K562 (cell line): ENCODE results near the gene LRP4. TPM values are rescaled to one million over a fixed set of nuclear protein-coding genes. Genes with fewer than 3 reads are reported as not detected.

Source experiments
- ATAC-seq: fragments of 200-7000 bp; cut with Tn5 transposase; 3 replicates; pipeline ENCODE4 v1.9.1; 2020; ENCODE audit warnings: moderate library complexity
- BruUV-seq: library from RNA; stranded (reverse); fragments of 400-500 nt; replicated peaks from 2 replicates; lab custom pipeline; 2021; lab: Mats Ljungman, UMichigan
- CTCF ChIA-PET: fragments of 300-600 bp; formaldehyde crosslinking; extraction: SDS; loops from one replicate; lab custom pipeline; 2021; ENCODE audit warnings: low intra/inter-chr PET ratio; lab: Yijun Ruan, JAX
- POLR2A ChIA-PET: fragments of 300-600, 350-650 bp; sonication (Branson Sonifier 250); formaldehyde crosslinking; extraction: SDS; loops from one replicate; lab custom pipeline; 2021; ENCODE audit warnings: antibody characterized with exemption, inconsistent platforms; lab: Yijun Ruan, JAX
- DNase-seq, 4 experiments: peaks; one replicate each; pipeline versions ENCODE4 v3.0.0 to v3.0.0-alpha.2; 2011 to 2018; ENCODE audit warnings: low spot score in 3 of 4, mixed read lengths in 3 of 4; ENCODE audit errors: extremely low read depth in 1 of 4
- FAIRE-seq: peaks from 2 replicates; lab custom pipeline; 2011; peaks lifted over from hg19 to GRCh38; lab: Jason Lieb, UNC
- H2AFZ ChIP-seq: 2 replicates; pipeline ENCODE4 v1.6.0; 2011; ENCODE audit warnings: low read depth, low read length, control low read depth, inconsistent platforms
- H3K27ac ChIP-seq: fragments of 200-600 bp; 3 replicates; pipeline ENCODE4 v1.8.0; 2011; ENCODE audit warnings: low read depth, mild to moderate bottlenecking, control low read depth, inconsistent platforms, low read length, moderate library complexity, mixed read lengths; ENCODE audit errors: extremely low read depth
- H3K27me3 ChIP-seq, 2 experiments: fragments of 300-600 bp in 1 of 2; 2 replicates in 1 of 2; 3 replicates in 1 of 2; pipeline versions ENCODE4 v1.6.0 to v1.8.0; 2011; ENCODE audit warnings: inconsistent platforms in 2 of 2, low read length in 2 of 2, mild to moderate bottlenecking in 1 of 2, mixed read lengths in 1 of 2, moderate library complexity in 1 of 2; ENCODE audit not compliant: control insufficient read depth in 2 of 2, insufficient read depth in 2 of 2
- H3K36me3 ChIP-seq: fragments of 300-600 bp; 3 replicates; pipeline ENCODE4 v1.8.0; 2011; ENCODE audit warnings: mild to moderate bottlenecking, low read length, inconsistent platforms; ENCODE audit not compliant: control insufficient read depth, insufficient read depth
- H3K4me1 ChIP-seq, 2 experiments: fragments of 200-600 bp in 1 of 2; replicated peaks in 1 of 2; 2 replicates in 1 of 2; 3 replicates in 1 of 2; pipeline versions ENCODE4 v1.5.1 to v1.8.0; 2011; ENCODE audit warnings: inconsistent platforms in 2 of 2, low read length in 2 of 2, mild to moderate bottlenecking in 1 of 2, mixed read lengths in 1 of 2, moderate library complexity in 1 of 2; ENCODE audit not compliant: control insufficient read depth in 2 of 2, insufficient read depth in 2 of 2
- H3K4me2 ChIP-seq: 2 replicates; pipeline ENCODE4 v1.6.1; 2011; ENCODE audit warnings: low read length, control low read depth, inconsistent platforms, mixed read lengths; ENCODE audit not compliant: insufficient read depth
- H3K4me3 ChIP-seq: fragments of 200-600 bp; sonication (generic), shearing (Covaris generic); 2 replicates; pipeline ENCODE4 v1.5.1; 2016; ENCODE audit warnings: control low read depth, inconsistent platforms
- H3K79me2 ChIP-seq: fragments of 200-600 bp; 3 replicates; pipeline ENCODE4 v1.8.0; 2011; ENCODE audit warnings: low read length, inconsistent platforms; ENCODE audit not compliant: control insufficient read depth, insufficient read depth
- H3K9ac ChIP-seq, 2 experiments: 2 replicates each; pipeline versions ENCODE4 v1.6.0 to v1.6.1; 2011; ENCODE audit warnings: low read depth in 2 of 2, low read length in 2 of 2, control low read depth in 1 of 2, inconsistent platforms in 1 of 2, mild to moderate bottlenecking in 1 of 2, mixed read lengths in 1 of 2; ENCODE audit not compliant: insufficient read depth in 1 of 2
- H3K9me1 ChIP-seq: one replicate; pipeline ENCODE4 v1.6.0; 2011; ENCODE audit warnings: inconsistent platforms, mild to moderate bottlenecking, low read length, moderate library complexity; ENCODE audit not compliant: control insufficient read depth, insufficient read depth
- H3K9me3 ChIP-seq: replicated peaks from 2 replicates; pipeline ENCODE4 v1.5.1; 2011; ENCODE audit warnings: low read depth, low read length, inconsistent platforms; ENCODE audit not compliant: control insufficient read depth, insufficient read depth
- H4K20me1 ChIP-seq: replicated peaks from 2 replicates; pipeline ENCODE4 v1.6.1; 2011; ENCODE audit warnings: low read length, inconsistent platforms, mixed read lengths; ENCODE audit not compliant: control insufficient read depth, insufficient read depth
- EGR1 ChIP-seq: fragments of 450-650 bp; conservative IDR thresholded peaks from 2 replicates; pipeline ENCODE4 v1.6.1; 2017; ENCODE audit warnings: mild to moderate bottlenecking
- ELF2 ChIP-seq: fragments of 250-450 bp; sonication (Bioruptor Pico); IDR thresholded peaks from 2 replicates; pipeline ENCODE4 v1.5.0; 2021; ENCODE audit warnings: mild to moderate bottlenecking
- RNF2 ChIP-seq: sonication (generic); IDR thresholded peaks from 2 replicates; pipeline ENCODE4 v1.6.1; 2016
- SMARCE1 ChIP-seq: fragments of 450-650 bp; IDR thresholded peaks from 2 replicates; pipeline ENCODE4 v1.7.1; 2016; ENCODE audit warnings: mild to moderate bottlenecking
- TEAD4 ChIP-seq, 2 experiments: sonication (generic) in 1 of 2; formaldehyde crosslinking in 1 of 2; IDR thresholded peaks; 2 replicates each; pipeline versions ENCODE4 v1.6.1 to v1.8.0; 2012 to 2022; ENCODE audit warnings: borderline replicate concordance in 1 of 2, inconsistent platforms in 1 of 2, low read length in 1 of 2, mild to moderate bottlenecking in 1 of 2, missing genetic modification reagents in 1 of 2
- ZNF384 ChIP-seq: IDR thresholded peaks from 2 replicates; pipeline ENCODE4 v1.6.1; 2012; ENCODE audit warnings: low read depth, low read length, improper control_type of control experiment
- WGBS: fragments of 100-300 bp; shearing (Covaris generic); methylation state at CpG from one replicate; pipeline ENCODE4 v1.1.6; 2016; ENCODE audit warnings: low coverage, mixed read lengths; ENCODE audit not compliant: insufficient coverage; ENCODE audit errors: missing lambda C conversion rate; 5-methylcytosine and 5-hydroxymethylcytosine counted together
- in situ Hi-C: fragments of 300-500 bp; cut with MboI; formaldehyde crosslinking; loops from 4 replicates; pipeline ENCODE4 v1.15.0; 2018; ENCODE audit warnings: inconsistent platforms, mixed read lengths
- intact Hi-C: fragments of 100-400 bp; cut with micrococcal nuclease; formaldehyde crosslinking; loops from 2 replicates; pipeline ENCODE4 v1.14.2; 2022
- polyA plus RNA-seq, 8 experiments: library from polyadenylated mRNA; depleted of rRNA in 4 of 8; stranded (reverse) in 5 of 8; unstranded in 3 of 8; fragments of >200 nt; fragmentation: Nextera tagmentation in 2 of 8; fragmentation: Illumina TruSeq in 1 of 8; extraction: Ambion mirVana in 2 of 8; extraction: Trizol in 1 of 8; gene quantifications; 2 replicates each; pipeline versions ENCODE4 v1.2.1 to v1.2.3, GENCODE V29; 2011 to 2014; ENCODE audit warnings: inconsistent platforms in 1 of 8, missing spikeins in 1 of 8
- total RNA-seq, 7 experiments: library from RNA; depleted of rRNA in 6 of 7; stranded (reverse); fragments of >200 nt in 6 of 7; fragmentation: Illumina TruSeq in 2 of 7; extraction: Trizol in 2 of 7; gene quantifications; 2 replicates each; pipeline versions ENCODE4 v1.2.1 to v1.2.3, GENCODE V29; 2011 to 2021; ENCODE audit warnings: low replicate concordance in 1 of 7

Gene LRP4
- total and polyA plus RNA-seq, 9 of the 15 experiments (the other 6 are each of a cell fraction or from before 2014, with no cell fraction given), result 0.04 to 0.54 (median 0.10) TPM

DNA sequence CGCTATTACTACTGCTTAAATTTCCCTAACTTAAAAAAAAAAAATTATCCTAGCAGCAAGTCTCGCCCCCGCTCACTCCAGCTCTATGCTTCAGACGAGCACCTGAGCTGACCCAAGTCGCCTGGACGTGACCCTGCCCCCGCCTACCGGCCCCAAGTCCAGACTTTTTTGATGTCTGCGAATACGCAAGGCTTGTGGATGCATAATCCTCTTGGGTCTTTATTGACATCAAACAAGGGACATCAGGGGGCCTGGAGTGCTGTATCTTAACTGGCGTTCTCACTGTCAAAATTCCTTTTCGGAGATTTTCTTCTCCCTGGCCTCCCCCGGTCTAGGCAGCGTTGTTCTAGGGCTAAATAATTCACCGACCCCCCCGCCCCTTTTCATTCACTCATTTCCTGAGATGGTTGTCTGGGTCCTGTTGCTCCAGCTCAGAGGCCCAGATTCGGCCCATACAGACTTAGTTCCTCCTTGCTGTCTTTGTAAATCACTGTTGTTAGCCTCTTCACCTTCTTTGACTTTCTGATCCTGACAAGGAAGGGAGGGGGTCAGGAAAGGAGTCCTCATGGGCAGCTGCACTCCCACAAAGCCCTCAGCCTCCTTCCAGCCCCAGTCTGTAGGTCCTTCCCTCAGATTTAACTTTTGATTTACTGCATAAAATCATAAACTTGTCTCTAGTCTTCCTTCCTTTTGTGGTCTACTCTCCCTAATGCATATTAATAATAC, 601 bp upstream of the LRP4 start:
- WGBS, result 19% methylated on average over 17 of the region's 17 CpGs
- intact Hi-C loops, result no loop called here
- CTCF ChIA-PET, result no interaction called here

DNA sequence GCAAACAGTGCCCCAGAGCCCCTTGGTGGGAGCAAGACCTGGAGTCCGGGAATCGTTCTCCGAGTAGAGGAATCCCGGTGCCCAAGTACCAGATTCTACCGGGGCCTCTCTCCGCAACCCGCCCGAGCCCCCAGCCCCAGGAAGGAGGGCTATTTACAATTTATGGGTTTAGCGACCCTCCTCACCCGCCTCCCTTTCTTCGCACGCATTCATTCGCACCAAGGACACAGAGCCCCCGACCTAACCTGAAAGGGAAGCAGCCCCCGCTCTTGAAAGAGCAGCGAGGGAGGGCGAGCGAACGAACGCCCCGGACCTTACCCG, 628 bp downstream of the LRP4 start:
- H3K79me2 ChIP-seq, result no peaks in the 10 kb centered on the region
- H3K36me3 ChIP-seq, result no peaks in the 10 kb centered on the region
- BruUV-seq, result no TSS peak
- no peak for FAIRE-seq
- in situ Hi-C loops, result no loop called here
- peak overlapping the region; percentile 34; the same call in 1 of the 2 replicates for H3K4me3 ChIP-seq
- H4K20me1 ChIP-seq, result no peaks in the 10 kb centered on the region
- peaks cover 0 to 18% of the 10 kb centered on the region in 2 experiments; a peak in 3 of 5 replicates for H3K4me1 ChIP-seq
- peaks cover 39 to 50% of the 10 kb centered on the region in 2 experiments for H3K27me3 ChIP-seq
- no peak for DNase-seq
- H3K4me2 ChIP-seq, result no peak overlapping the region
- H3K9me1 ChIP-seq, result no peaks in the 10 kb centered on the region
- 19% methylated on average over 11 of the region's 22 CpGs for WGBS
- H3K27ac ChIP-seq, result no peak overlapping the region
- ChIA-PET POLR2A (interaction anchor here (0.7 kb wide), 1 partner anchor 237 kb away, joined by 3 read pairs; no protein-coding TSS in a partner anchor), CTCF (interaction anchor here (0.6 kb wide), 1 partner anchor 28 kb away, joined by 3 read pairs; no protein-coding TSS in a partner anchor)
- intact Hi-C loops, result no loop called here
- 0 out of 2 replicates have a peak overlapping the region, but pooled peaks have one; percentile 41 for H2AFZ ChIP-seq
- no peak for ATAC-seq
- H3K9me3 ChIP-seq, result no peaks in the 10 kb centered on the region
- TF ChIP-seq ELF2, result no peak
- TF ChIP-seq, all 486 proteins: peak for 0
- H3K9ac ChIP-seq, result no peak overlapping the region; a peak in 1 of 4 replicates

More for the DNA sequence above, 601 bp upstream of the LRP4 start:
- Histone ChIP-seq H3K9me3 (no peaks in the 10 kb centered on the region), H3K79me2 (no peaks in the 10 kb centered on the region), H3K4me1 (peaks cover 0 to 18% of the 10 kb centered on the region in 2 experiments; a peak in 3 of 5 replicates), H3K27ac (no peak overlapping the region), H4K20me1 (no peaks in the 10 kb centered on the region), H3K9ac (peak overlapping the region in 1 of 2 experiments; percentile 26; a peak in 1 of 4 replicates), H3K27me3 (peaks cover 27 to 41% of the 10 kb centered on the region in 2 experiments), H3K36me3 (no peaks in the 10 kb centered on the region), H3K4me2 (peak overlapping the region; percentile 14; the same call in 1 of the 2 replicates), H3K9me1 (no peaks in the 10 kb centered on the region), H3K4me3 (peak overlapping the region; percentile 34; the same call in 1 of the 2 replicates), H2AFZ (peak overlapping the region; percentile 46; the same call in 1 of the 2 replicates)
- DNase-seq (peak in 1 of 4 experiments; percentile 37), ATAC-seq (no peak), FAIRE-seq (peak; percentile 23)
- no TSS peak for BruUV-seq
- TF ChIP-seq RNF2, result no peak
- TF ChIP-seq SMARCE1, result no peak
- peak; percentile 65 for TF ChIP-seq EGR1
- TF ChIP-seq ZNF384, result peak; percentile 12; the same call in 1 of the 2 replicates
- TF ChIP-seq TEAD4 (IDR thresholded peaks at IDR 0.05; ENCODE audit: low read length), result no peak
- no peak for TF ChIP-seq TEAD4 (CRISPR knock-in tag; IDR thresholded peaks at IDR 0.05; ENCODE audit: borderline replicate concordance)
- POLR2A ChIA-PET, result no interaction called here
- in situ Hi-C loops, result no loop called here
